SK-N-MC (cell line): ENCODE results near the gene CAPN11.

Source experiments
- EZH2 ChIP-seq: fragments of 200-600 bp; sonication (generic); IDR thresholded peaks from one replicate; pipeline ENCODE4 v1.6.1; 2017; ENCODE audit warnings: antibody characterized with exemption
- FOXP2 ChIP-seq: optimal IDR thresholded peaks from 2 replicates; pipeline ENCODE3; 2011; ENCODE audit warnings: mild to moderate bottlenecking, moderate library complexity; ENCODE audit not compliant: insufficient read depth; ENCODE audit errors: extremely low read length, control extremely low read depth
- POLR2AphosphoS5 ChIP-seq: IDR thresholded peaks from 2 replicates; pipeline ENCODE4 v1.6.1; 2012; ENCODE audit warnings: mild to moderate bottlenecking, low read depth, low read length, borderline replicate concordance

GRCh38 chr6:44110005-44110676, 48.5 kb upstream of the CAPN11 start:
- TF ChIP-seq EZH2 (no peak), POLR2AphosphoS5 (no peak), FOXP2 (no peak)
